ENCODE measurements around the gene RTL3.
"Not testable (repeated sequence)": the region's sequence is repeated elsewhere in the genome, so short reads cannot be mapped to it uniquely, and the experiment has no call there.

RTL3 gene, protein sequence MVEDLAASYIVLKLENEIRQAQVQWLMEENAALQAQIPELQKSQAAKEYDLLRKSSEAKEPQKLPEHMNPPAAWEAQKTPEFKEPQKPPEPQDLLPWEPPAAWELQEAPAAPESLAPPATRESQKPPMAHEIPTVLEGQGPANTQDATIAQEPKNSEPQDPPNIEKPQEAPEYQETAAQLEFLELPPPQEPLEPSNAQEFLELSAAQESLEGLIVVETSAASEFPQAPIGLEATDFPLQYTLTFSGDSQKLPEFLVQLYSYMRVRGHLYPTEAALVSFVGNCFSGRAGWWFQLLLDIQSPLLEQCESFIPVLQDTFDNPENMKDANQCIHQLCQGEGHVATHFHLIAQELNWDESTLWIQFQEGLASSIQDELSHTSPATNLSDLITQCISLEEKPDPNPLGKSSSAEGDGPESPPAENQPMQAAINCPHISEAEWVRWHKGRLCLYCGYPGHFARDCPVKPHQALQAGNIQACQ

DNA sequence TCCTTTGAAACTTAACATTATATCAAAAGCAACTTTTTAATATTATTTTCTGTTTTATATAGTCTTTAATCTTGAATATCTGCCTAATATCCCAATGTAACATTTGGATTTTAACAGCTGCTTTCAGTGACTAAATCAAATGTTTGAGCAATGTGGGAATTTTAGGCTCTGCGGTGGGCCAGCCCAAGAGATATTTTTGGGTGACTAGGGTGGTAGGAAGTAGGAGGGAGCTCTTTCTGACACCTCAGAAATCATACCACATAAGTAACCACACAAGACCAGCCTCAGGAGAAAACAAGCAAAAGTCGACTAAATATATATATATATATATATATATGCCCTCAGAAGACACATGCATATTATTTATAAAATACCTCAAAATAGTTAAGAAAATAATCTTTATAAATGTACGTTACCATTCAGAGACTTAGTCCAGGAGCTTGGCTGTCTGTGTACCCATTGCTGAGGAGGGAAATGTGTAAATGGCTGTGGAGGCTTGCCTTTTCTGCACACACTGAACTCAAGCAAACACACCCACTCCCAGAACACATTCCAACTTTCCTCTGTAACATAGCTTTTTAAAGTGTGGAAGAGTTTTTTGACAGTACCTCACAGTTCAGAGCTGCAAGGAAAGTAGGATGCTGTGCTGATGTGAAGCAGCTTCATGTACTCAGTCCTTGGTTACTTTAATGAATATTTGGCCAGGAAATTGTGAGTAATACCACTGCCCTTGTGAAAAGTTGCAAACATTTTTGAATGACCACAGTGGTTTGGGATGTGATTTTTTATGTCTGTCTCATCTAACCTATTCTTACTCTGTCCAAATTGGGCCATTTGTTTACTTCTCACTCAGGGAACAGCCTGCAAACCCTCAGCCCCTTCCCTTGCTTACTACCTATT lies at the start of gene RTL3:
Gene RTL3 (minus strand): TSS at position 484 of the 900 bp plus-strand sequence. CDS start 908 bp downstream, outside the sequence.
- DNase-seq: no peak

DNA sequence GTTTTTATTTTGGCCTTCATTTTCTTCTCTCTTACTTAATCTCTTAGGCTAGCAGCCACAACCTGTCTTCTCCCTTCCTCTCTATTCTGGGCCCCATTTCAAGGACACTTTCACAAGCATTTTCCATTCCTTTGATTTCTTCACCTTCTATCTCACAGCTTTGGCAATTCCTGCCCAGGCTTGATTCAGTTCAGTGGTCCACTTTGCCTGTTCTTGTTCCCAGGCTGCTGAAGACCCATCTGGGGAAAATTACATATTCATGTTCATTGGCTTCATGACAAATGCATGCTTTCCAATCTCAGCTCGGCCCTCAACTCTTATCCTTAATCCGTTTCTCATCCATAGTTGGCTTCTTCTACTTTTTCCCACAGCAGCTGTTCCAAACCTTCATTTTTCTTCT lies 49.7 kb upstream of the RTL3 start:
- no peak for DNase-seq

DNA sequence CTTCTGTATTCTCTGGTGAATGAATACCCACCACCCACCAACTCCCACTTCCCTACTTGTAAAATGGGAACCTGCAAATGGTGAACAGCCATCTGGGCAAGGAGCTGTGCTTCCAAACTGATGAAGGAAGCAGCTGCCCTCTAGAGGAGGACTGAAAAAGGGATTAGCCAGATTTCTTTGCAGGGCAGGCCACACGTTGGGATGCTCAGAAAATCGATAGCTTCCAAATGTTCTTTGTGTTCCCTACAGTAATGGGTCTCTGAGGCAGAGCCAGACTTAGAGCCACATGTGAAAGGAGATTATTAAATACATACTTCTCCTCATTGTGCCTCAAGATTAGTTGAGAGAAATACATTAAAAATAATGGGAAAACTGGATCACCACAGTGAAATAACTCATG lies 49.1 kb upstream of the RTL3 start:
- DNase-seq: no peak

DNA sequence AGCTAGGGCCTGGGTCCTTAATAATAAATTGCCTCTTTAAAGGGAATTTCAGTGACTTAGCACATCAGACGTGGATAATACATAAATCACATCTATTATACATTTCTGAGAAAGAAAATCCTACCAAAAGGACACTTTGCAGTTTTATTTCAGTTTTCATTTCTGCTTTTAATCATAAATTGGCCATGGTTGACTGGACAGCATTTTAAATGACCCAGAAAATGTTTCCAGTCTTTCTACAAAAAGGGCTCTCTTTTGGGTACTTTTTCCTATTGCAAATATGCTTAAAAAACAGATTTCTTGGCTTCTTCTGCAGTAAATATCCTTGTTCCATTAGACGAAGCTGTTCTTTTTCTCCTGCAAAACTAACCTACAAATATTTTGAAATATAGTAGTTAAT lies 46.9 kb upstream of the RTL3 start:
- no peak for DNase-seq

DNA sequence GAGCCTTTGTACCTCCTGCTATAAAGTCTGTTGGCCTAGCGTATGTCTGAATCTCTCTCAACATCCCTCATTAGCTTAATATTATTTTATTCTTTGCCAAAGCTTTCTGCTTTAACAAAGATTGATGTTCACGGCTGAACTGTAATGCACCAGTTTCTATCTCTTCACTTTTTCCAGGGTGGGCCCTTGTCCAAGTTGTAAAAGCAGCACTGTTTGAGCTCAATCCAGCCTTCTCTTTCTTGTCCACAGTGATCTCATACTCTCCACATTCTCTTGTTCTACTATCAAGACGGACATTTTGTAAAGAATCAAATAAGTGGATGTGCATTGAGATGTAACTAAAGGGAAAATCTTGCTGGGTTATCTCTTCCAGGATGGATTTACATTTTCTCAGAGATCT lies 34.4 kb upstream of the RTL3 start:
- no peak for DNase-seq

DNA sequence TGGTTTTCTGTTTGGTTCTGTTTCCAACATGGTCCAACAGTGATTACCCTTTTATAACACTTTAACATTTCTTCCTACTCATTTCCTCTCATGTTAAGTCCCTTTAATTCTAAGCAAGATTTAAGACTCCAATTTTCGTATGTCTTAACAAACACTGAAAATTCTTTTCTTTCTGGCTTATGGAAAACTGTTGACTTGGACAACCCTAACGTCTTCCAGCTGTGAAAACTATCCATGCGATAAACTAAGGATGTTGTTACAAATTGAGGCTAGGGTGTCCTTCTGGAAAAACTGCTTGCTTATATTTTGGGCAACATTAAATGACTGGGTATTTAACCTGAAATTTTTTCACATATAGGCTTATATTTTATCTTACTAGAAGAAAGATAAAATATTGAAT lies 33.9 kb upstream of the RTL3 start:
- no peak for DNase-seq

DNA sequence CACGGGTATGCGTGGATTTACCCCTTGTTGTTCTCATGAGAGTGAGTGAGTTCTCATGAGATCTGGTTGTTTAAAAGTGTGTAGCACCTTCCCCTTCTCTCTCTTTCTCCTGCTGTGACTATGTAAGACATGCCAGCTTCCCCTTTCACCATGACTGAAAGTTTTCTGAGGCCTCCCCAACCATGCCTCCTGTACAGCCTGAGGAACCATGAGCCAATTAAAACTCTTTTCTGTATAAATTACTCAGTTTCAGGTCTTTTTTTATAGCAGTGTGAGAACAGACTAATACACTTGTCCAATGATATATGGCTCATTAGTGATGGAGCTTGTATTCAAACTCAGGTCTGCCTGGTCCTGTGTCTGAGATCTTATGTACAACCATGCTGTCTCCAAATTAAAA lies 28.5 kb upstream of the RTL3 start:
- DNase-seq: no peak

DNA sequence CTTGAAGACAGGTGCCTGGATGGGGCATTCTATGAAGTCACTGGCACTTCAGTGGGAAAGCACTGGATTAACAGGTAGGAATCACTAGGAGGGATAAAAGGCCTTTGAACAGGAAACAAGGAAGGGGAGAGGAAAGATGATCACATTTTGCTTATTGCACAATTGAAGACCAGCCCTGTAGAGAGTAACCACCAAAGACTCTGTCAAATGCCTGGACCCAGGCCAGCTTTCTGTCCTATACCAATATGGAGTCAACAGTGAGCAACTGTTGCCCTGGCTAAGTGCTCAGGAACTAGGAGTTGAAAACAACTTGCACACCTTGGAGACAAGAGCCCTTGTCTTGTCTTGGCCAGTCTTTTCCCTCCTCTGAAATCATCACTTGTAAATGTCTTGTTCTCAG lies 14.1 kb upstream of the RTL3 start:
- no peak for DNase-seq

DNA sequence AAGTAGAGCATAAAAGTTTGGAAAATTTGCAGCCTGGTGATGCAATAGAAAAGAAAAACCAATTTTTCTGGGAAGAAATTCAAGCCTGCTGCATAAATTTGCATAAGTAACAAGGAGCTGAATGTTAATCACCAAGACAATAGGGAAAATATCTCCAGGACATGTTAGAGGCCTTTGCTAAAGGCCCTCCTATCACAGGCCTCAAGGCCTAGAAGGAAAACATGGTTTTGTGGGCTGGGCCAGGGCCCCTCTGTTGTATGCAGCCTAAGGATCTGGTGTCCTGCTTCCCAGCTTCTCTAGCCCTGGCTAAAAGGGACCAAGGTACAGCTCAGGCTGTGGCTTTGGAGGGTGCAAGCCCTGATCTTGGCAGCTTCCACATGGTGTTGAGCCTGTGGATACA lies 6.2 kb upstream of the RTL3 start:
- no peak for DNase-seq

DNA sequence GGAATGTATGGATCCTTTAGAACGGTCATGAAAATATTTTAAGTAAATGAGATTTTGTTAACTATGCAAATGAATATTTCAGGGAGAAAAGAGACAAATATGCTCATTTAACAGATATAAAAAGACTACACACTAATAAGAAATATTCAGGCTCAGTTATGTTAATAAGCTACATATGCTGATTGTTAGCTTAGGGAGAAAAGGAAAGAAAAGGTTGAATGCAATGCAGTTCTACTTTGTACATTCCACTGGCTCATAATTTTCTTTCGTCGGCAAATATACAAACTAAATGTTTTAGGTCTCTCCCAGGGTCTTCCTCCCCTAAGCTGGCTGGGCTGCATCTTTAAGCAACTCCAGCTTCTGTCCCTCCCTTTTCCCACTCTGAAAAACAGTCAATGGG lies 2.7 kb upstream of the RTL3 start:
- no peak for DNase-seq

DNA sequence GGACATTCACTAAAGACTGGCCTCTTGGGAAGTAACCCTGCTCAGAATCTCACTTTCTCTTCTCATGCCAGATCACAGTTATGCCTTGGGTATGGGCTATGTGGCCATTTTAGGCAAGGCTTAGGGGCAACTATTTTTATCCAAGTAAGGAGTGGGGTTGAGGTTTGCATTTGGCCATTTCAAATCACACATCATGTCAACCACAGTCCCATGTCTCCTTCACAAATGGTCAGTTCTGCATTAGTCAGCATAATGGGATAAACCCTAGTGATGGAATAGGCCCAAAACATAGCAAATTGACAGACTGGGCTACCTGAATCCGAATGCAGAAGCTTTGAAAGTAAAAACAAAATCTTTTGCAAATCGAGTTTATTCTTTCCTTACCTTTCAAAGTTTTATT lies 827 bp upstream of the RTL3 start:
- DNase-seq: no peak

DNA sequence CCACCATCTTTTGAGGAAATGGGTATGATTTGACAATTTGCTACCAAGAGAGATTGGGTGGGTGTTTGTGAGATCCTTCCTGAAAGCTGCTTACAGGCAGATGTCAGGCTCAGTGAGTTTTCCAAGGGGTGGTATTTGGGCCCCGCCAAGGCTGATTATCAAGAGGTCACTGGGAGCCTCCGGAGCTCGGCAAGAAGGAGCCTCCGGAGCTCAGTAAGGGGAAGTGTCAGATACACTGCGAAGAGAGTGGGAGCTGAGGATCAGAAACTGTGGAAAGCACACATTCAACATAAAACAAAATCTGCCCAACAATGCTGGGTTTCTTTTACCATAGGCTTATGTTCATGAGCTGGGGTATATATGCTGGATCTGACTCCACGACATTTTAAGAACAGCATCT lies 714 bp downstream of the RTL3 start:
- DNase-seq: no peak

DNA sequence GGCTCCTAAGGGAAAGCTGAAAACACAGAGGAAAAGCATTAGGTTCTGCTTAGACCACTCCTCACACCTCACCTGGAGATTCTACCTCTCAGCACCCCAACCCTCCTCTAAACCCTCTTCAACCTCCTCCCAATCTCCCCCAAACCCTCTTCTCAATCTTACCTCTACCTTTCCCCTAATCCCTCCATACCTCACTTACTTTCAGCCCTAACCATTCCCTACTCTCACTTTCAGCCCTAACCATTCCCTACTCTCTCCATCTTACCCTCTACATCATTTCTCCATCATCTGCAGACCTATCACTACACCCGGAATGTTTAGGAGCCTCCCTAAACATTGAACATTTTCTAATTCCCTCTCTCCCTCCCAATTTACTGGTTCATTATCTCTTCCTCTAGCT lies 3.5 kb downstream of the RTL3 start:
- DNase-seq: no peak

DNA sequence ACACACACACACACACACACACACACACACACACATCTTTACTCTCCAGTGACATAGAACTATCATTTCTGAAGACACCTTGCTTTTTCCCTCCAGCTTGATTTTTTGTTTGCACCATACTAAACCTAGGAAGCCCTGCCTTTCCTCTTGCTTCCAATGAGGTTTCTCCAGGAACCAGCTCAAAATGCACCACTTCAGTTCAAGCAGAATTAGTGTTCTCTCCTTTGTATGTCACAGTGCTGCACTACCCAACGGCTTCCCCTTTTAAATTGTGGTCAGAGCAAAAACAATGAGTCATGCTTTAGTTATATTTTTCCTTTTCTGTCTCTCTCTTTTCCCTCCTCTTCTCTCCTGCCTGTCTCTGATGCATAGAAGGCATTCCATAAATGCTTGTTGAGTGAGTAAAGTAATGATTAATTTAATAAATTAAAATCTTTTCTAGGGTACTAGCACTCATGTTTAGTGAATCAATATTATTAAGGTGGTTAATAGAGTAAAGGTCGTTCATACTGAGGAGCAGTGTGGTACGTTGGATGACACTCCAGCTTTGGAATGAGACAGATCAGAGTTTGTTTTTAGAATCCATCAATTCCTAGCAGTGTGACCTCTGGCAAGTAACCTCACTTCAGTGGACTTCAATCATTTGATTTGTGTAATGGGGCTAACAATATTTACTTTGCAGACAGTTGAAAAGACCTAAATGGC lies 5.9 kb downstream of the RTL3 start:
- DNase-seq: no peak

DNA sequence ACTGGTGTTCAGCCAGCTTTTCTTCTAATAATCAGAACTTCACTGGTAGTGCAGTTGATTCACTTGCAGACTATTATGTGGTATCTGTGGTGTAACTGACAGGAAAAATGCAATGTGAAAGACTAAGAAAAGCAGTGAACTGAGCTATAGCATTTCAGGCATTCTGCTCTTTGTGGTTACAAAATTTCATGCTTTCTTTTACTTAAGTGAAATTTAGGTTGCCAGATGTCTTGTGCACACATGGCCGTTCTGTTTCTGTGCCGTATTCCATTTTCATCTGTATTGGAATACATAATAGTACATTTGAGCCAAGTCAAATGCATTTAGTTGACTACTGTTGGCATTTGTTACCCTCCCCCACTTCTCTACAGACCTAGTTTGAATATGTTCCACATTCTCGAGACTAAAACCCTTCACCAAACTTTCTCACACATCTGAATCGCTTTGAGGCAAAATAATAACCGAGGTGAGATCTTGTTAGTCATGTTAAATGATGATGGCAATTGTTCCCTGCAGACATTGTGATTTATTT lies 8.2 kb downstream of the RTL3 start:
- DNase-seq: no peak

DNA sequence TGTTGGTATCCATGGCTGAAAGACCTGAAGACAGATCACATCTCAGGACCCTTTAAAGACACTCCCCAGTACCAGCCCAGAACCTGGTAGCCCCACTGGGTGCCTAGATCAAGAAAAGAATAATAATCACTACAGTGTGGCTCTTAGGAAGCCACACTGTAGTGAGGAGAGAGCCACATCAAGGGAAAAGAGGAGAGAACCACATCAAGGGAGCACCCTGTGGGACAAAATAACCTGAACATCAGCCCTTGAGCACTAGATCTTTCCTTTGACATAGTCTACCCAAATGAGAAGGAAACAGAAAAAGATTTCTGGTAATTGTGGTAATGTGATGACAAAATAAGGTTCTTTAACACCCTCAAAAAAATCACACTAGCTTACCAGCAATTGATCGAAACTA lies 15.3 kb downstream of the RTL3 start:
- DNase-seq: no peak

DNA sequence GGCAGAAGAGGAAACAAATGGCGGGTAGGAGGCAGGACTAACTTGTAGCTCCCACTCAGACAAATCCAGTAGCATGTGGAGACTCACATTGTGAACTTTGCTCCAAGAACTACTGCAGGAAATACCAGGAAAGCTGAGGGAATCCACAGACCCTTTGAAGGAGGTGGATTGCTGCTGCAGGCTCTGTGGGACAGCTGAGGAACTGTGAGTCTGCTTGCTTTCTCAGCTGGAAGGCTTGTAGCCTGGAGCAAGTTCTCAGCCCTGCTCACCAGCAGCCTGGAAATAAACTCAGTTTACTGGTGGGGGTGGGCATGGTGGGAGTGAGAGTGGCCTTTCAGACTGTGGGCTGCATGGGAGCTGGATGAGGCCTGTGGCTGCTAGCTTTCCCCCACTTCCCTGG lies 16.0 kb downstream of the RTL3 start:
- no peak for DNase-seq

DNA sequence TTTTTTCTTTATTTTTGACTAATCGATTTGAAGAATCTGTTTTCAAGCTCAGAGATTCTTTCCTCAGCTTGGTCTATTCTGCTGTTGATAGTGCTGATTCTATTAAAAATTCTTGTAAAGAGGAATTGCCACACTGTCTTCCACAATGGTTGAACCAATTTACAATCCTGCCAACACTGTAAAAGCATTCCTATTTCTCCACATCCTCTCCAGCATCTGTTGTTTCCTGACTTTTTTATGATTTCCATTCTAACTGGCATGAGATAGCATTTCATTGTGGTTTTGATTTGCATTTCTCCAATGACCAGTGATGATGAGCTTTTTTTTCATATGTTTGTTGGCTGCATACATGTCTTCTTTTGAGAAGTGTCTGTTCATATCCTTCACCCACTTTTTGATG lies 23.0 kb downstream of the RTL3 start:
- DNase-seq: not testable (repeated sequence)

DNA sequence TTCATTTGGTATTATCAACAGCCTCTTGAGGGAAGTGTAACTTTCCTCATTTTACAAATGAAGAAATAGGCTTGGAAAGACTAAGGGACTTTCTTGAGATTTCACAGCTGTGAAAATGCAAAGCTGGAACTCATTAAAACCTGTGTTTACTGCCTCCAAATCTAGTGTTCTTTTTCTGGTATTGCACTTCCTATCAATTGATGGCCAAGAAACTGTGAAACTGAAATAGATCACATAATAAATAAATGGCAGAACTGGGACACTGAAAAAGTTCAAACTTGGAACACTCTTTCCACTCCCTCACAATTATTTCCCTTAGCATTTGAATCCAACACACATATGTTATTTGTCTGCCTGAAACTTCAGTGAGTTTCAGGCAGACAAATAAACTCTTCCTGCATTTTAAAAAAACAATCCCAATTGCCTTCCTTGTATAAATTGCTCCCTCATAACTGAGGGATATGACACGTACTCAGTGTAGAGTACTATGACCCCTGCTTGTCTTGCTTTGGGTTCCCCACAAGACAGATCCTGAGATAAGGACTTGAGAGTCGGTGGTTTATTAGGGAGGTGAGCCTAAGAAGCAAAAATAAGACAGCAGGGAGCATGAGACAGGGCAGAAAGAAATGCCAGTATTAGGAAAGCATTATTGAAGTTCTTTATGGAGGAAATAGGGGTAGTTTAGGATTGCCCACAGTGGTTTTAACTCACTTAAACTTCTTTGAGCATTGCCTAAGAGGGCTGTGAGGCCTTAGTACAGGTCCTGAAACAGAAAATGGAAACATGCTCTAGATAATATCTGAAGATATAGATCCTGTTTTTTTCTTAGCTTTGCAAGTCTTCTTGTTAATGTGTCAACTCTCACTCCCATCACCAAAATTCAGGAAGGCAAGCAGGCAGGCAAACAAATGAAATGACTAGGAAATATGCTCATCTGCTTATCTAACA lies 33.9 kb downstream of the RTL3 start:
- no peak for DNase-seq

DNA sequence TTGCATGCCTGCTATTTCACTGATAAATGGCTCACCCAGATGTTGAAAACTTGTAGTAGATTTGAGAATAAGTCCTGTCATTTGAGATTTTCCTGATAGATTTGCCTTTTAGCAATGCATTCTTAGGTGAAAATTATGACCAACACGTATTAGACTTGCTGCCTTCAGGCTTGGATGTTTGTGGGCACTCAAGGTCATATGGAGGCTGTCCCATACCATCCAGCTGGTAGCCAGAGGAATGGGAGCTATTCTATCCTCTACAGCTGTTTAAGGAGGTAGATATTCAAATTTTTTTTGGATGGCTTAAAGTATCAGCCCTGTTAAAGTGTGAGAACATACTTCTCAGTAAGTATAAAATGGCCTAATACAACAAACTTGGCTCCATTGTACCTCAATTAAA lies 34.7 kb downstream of the RTL3 start:
- no peak for DNase-seq

DNA sequence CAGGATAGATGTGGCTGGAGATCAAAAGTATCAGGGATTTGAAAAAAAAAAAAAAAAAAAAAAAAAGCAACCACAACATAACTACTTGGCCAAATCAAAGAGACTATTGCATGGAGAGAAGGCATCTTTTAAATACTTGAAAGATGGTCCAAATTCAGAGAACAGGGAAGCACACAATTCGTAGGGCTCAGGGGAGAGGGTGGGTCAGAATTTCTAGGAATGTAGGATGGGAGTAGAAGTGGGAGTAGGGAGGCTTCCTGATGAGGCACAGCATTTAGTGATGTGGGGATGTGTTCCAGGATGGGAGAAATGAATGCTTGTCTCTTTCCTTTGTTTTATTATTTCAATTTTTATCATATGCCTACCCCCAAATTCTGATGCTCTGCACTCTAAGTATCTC lies 36.3 kb downstream of the RTL3 start:
- no peak for DNase-seq

DNA sequence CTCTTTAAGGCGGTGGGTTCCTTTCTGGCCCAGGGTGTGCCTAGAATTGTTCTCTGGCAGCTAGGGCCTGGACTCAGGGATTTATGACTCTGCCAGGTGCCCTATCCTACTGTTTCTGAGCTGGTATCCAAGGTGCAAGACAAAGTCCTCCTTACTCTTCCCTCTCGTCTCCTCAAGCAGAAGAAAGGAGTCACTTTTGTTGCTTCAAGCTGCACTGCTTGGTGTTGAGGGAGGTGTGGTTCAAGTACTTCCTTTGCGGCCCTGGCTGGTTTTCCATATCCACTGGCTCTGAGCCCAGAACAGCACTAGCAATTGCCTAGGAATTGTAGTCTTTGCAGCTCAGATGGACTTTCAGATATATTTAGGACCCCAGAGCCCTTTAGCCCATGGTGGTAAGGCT lies 39.3 kb downstream of the RTL3 start:
- no peak for DNase-seq

All from DMS153 (cell line).